GM06990 (cell line): ENCODE measurements around the gene FYB2.
A peak's percentile ranks its signal among the peaks of the same experiment; 100 is the strongest.

ENCODE experiments used
- DNase-seq: peaks from one replicate; pipeline ENCODE4 v3.0.0-alpha.2; 2011; ENCODE audit not compliant: insufficient read length; ENCODE audit errors: extremely low read depth
- H3K27me3 ChIP-seq: replicated peaks from 2 replicates; pipeline ENCODE4 v1.6.0; 2011; ENCODE audit warnings: low read length; ENCODE audit not compliant: control insufficient read depth, insufficient read depth
- H3K36me3 ChIP-seq: 2 replicates; pipeline ENCODE4 v1.5.1; 2011; ENCODE audit warnings: low read length; ENCODE audit not compliant: control insufficient read depth, insufficient read depth
- H3K4me3 ChIP-seq: replicated peaks from 2 replicates; pipeline ENCODE4 v1.5.1; 2011; ENCODE audit warnings: low read depth, mild to moderate bottlenecking, control low read depth, low read length
- CTCF ChIP-seq: IDR thresholded peaks from 2 replicates; pipeline ENCODE4 v1.5.1; 2011; ENCODE audit warnings: low read length, control low read depth, mild to moderate bottlenecking, inconsistent platforms; ENCODE audit not compliant: insufficient read depth, poor library complexity, severe bottlenecking

Gene FYB2

GRCh38 chr1:56816264-56816663, 2.9 kb downstream of the FYB2 start:
- Histone ChIP-seq H3K36me3 (no peaks in the 10 kb centered on the region), H3K27me3 (no peaks in the 10 kb centered on the region), H3K4me3 (no peak overlapping the region)
- no peak for TF ChIP-seq CTCF
- no peak for DNase-seq

GRCh38 chr1:56814205-56814604, 5.0 kb downstream of the FYB2 start:
- Histone ChIP-seq H3K36me3 (no peaks in the 10 kb centered on the region), H3K4me3 (no peak overlapping the region), H3K27me3 (no peaks in the 10 kb centered on the region)
- no peak for DNase-seq
- TF ChIP-seq CTCF, result no peak

DNA sequence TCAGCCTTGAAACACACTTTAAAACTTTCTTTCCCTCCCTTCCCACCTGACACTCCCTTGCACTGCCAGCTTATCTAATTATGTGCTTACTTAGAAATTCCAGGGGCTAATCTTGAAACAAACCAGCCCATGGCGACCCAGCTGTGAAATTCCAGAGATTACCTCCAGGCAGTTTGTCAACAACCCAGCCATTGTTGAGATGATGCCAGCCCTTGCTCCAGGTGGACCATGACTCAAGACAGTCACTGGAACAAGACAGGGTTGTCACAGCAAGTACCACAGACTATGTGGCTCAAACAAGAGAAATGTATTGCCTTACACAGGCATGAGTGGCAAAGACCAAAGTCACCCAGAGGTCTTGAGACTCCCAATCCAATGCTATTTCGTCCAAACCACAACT, 7.9 kb downstream of the FYB2 start:
- no peak for TF ChIP-seq CTCF
- no peak for DNase-seq
- Histone ChIP-seq H3K27me3 (no peaks in the 10 kb centered on the region), H3K36me3 (no peaks in the 10 kb centered on the region), H3K4me3 (no peak overlapping the region)

GRCh38 chr1:56808410-56808809, 10.8 kb downstream of the FYB2 start:
- TF ChIP-seq CTCF, result no peak
- H3K36me3 ChIP-seq, result no peaks in the 10 kb centered on the region
- H3K4me3 ChIP-seq, result no peak overlapping the region
- DNase-seq, result no peak
- no peaks in the 10 kb centered on the region for H3K27me3 ChIP-seq

- no peak overlapping the region for H3K4me3 ChIP-seq
- DNase-seq, result no peak
- no peaks in the 10 kb centered on the region for H3K36me3 ChIP-seq
- no peaks in the 10 kb centered on the region for H3K27me3 ChIP-seq
- no peak for TF ChIP-seq CTCF
These were observed 12.4 kb downstream of the FYB2 start for GRCh38 chr1:56806804-56807203.

GRCh38 chr1:56803561-56804156, 15.5 kb downstream of the FYB2 start:
- no peaks in the 10 kb centered on the region; the same call in 1 of the 2 replicates for H3K27me3 ChIP-seq
- DNase-seq, result no peak
- H3K36me3 ChIP-seq, result no peaks in the 10 kb centered on the region
- TF ChIP-seq CTCF, result peak; percentile 81
- H3K4me3 ChIP-seq, result no peak overlapping the region
